ENCODE measurements around the gene TMEM132A.

The TMEM132A gene

GRCh38 chr11:60939301-60939700, 15.0 kb downstream of the TMEM132A start:
- no peak for DNase-seq

- DNase-seq, result no peak
Observed at GRCh38 chr11:60939855-60940254, 15.6 kb downstream of the TMEM132A start.

GRCh38 chr11:60941371-60942119, 17.3 kb downstream of the TMEM132A start:
- DNase-seq, result no peak

- no peak for DNase-seq
Observed at GRCh38 chr11:60942219-60942618, 18.0 kb downstream of the TMEM132A start.

- no peak for DNase-seq
Observed at GRCh38 chr11:60942970-60943565, 18.8 kb downstream of the TMEM132A start.

GRCh38 chr11:60944490-60945294, 20.4 kb downstream of the TMEM132A start:
- DNase-seq, result no peak

GRCh38 chr11:60945295-60945667, 21.0 kb downstream of the TMEM132A start:
- no peak for DNase-seq

GRCh38 chr11:60946601-60947264, 22.5 kb downstream of the TMEM132A start:
- no peak for DNase-seq

- no peak for DNase-seq
Observed at GRCh38 chr11:60947700-60948099, 23.4 kb downstream of the TMEM132A start.

DNA sequence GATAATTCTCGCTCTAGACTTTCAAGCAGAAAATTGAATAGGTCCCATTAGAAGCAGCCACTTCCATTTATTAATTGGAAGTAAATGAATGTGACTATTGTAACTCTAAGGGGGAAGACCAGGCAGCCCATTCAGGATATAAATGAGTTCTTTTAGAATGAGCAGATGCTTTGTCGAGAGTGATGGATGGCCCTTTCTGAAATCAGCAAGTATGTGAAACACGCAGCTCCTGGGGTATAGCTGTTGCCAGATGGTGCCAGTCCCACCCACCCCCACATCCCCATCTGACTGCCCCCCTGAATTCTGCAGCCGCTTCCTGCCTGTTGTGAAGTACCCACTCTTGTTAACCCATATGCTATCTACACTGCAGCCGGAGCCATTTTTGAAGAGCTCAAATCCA, 24.0 kb downstream of the TMEM132A start:
- DNase-seq, result no peak

DNA sequence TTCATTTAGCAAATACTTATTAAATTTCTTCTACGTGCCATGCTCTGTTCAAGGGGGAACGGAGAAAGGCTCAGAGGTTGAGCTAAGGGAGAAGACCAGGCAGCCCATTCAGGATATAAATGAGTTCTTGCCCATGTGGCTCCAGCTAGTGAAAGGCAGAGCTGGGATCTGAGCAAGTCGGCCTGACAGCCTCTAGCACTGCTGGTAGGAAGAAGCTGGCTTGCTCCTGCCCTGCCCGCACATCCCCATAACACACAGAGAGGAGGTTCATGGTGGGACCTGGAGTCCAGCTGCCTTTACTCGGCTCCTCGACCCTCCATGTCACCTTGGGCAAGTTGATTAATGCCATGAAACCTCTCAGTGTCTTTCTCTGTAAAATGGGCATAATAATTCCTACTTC, 25.8 kb downstream of the TMEM132A start:
- no peak for DNase-seq

GRCh38 chr11:60950933-60951605, 26.8 kb downstream of the TMEM132A start:
- no peak for DNase-seq

GRCh38 chr11:60951606-60951903, 27.3 kb downstream of the TMEM132A start:
- DNase-seq, result no peak

DNA sequence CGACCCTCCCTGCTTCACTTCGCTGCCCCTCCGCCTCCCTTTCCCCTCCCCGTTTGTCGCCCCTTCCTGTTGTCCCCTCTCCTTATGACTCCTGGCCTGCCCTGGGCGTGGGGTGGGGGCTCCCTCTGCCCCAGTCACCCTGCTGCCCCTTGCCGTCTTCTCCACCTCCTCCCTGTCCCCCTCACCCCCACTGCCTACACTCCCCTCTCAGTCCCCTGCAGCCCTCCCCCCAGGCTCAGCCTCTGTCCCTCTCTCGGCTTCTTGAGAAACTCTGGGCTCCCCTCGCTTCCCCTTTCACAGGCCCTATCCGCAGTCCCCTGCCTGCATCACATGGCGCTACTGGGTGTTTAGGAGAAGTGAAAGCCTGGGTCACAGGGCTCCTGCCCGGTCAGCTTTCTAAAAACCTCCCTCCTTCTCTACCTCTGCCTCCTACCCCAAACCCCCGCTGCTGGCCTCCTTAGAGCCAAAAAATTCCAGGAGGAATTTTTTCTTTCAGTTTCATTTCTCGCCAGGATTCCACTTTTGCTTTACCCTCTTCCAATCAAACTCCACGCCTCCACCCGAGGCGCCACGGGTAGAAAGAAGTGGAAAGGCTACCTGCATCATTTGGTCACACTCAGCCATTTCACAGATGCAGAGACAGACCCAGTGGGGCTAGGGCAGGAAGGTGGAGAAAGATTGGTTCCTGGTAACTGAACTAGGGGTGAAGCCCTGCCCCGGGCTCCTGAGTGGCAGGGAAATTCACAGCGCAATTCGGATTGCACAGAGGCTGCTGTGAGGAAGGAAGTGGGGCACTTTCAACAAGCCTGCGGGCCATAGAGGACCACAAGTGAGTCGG, 27.9 kb downstream of the TMEM132A start, which contains the start of gene SLC15A3:
SLC15A3 (minus strand) TSS at position 273 of the 838 bp plus-strand sequence. CDS start 625 bp downstream, outside the sequence.
- no peak for DNase-seq

- DNase-seq, result no peak
Observed at GRCh38 chr11:60952742-60953170, 28.5 kb downstream of the TMEM132A start.

DNA sequence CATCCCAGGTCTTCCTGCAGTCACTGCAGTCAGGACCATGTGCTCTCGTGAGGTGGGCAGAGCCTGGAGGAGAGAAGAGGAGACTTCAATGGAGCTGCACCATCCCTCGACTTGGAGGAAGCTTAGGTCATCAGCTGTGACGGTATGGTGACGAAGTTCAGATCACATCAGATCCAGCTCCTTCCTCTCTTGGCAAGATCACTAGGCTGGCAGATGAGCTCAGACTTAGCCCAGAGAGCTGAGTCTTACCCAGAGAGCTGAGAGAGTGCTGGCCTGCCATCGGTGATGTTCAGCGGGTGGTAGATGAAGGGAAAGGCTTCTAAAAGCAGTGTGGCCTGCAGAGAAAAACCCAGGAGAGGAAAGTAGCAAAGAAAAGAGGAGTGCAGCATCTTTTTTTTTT, 29.5 kb downstream of the TMEM132A start:
- DNase-seq, result no peak

- DNase-seq, result no peak
Observed at GRCh38 chr11:60954421-60954820, 30.2 kb downstream of the TMEM132A start.

DNA sequence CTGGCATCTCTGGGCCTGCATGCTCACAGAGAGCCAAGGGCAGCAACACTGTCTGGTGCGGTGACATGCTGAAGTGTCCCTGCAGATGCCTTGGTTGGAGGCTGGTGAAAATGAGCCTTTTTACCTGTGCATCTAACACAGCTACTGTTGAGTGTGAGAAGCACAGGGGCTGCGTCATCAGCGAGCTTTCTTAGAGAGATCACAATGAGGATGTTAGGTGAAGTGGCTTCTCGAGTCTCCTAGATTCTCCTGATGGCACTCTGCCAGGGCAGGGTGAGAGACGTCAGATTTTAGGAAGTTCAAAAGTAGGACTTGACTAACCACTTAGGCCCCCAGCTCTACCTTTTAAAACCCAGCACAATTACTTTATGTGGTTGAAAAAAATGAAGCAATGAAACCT, 31.3 kb downstream of the TMEM132A start:
- no peak for DNase-seq

DNA sequence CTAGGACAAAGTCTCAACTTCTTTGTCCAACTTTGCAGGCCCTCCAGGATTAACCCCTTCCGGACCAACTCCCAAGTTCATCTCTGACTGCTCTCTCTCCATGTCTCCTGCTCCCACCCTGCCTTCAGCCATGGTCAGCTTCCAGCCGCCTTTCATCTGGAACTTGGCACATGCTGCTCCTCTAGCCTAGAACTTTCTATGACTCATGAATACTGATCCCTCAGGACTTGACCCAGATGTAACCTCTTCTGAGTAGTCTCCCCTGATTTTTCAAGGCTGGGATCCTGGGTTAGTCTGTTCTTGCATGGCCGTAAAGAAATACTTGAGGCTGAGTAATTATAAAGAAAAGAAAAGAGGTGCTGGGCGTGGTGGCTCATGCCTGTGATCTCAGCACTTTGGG, 32.9 kb downstream of the TMEM132A start:
- no peak for DNase-seq

DNA sequence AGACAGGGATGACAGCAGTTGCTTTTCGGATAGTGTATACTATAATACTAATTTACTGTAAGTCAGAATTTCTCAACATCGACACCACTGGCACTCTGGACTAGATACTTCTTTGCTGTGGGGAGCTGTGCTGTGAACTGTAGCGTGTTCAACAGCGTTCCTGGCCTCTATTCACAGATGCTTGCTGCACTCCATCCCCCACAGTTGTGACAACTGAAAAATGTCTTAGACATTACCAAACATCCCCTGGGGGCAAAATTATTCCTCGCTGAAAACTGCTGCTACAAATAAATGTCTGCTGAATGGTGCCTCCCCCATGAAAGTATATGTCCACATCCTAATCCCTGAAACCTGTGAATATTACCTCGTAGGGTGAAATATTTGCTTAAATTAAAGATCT, 35.2 kb downstream of the TMEM132A start:
- no peak for DNase-seq

DNA sequence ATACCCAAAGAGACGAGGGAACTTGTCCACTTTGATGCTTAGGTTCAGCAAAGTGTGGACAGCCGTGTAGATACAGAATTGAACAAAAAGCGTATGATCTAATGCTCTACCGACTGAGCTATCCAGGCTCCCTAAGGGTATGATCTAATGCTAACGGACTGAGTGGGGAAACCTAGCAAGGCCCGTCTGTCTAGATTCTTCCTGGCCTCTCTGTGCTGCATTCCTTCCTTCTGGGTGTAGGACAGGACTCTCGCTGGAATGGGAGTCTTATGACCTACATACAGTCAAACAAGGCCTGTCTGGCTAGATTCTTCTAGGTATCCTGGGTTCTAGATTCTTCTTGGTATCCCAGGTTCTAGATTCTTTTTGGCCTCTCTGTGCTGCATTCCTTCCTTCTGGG, 36.1 kb downstream of the TMEM132A start:
- DNase-seq, result no peak

DNA sequence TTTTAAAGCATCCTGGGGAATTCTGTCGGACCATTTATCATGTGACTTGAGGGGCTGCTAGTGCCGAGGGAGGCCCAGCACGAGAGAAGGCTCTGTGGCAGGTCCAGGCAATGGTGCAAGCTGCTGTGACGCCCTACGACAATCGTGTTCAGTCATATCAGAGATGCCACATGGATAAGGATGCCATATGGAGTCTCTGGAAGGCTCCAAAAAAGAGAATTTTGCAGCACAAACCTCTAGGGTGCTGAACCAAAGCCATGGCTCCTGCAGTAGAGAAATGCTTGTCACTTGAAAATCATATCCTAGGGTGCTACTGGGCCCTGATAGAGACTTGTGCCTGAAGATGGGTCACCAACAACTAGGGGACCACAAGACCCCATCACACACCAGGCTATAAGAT, 40.5 kb downstream of the TMEM132A start:
- no peak for DNase-seq
